MM.1S (cell line): Measurements from ENCODE around the gene TMPRSS15.

Experiments used
- DNase-seq: peaks from one replicate; pipeline ENCODE4 v3.0.0-alpha.2; 2015
- H2AFZ ChIP-seq: fragments of 300-600 bp; sonication (generic); 2 replicates; pipeline ENCODE4 v1.6.0; 2016; ENCODE audit warnings: antibody characterized with exemption, low read length
- H3F3A ChIP-seq: fragments of 300-600 bp; sonication (generic); 2 replicates; pipeline ENCODE4 v1.6.1; 2016; ENCODE audit warnings: mild to moderate bottlenecking, antibody characterized with exemption, low read length, moderate library complexity, mixed read lengths; ENCODE audit not compliant: insufficient read depth
- H3K27ac ChIP-seq: fragments of 300-600 bp; sonication (generic); 2 replicates; pipeline ENCODE4 v1.5.1; 2016; ENCODE audit warnings: mild to moderate bottlenecking, low read length
- H3K27me3 ChIP-seq: fragments of 300-600 bp; sonication (generic); replicated peaks from 2 replicates; pipeline ENCODE4 v1.6.0; 2016; ENCODE audit warnings: low read length; ENCODE audit not compliant: insufficient read depth
- H3K36me3 ChIP-seq: fragments of 300-600 bp; sonication (generic); replicated peaks from 2 replicates; pipeline ENCODE4 v1.6.1; 2016; ENCODE audit warnings: mild to moderate bottlenecking, low read length, mixed read lengths; ENCODE audit not compliant: insufficient read depth
- H3K4me1 ChIP-seq: fragments of 300-600 bp; sonication (generic); 2 replicates; pipeline ENCODE4 v1.6.1; 2016; ENCODE audit warnings: low read length, mixed read lengths
- H3K4me2 ChIP-seq: fragments of 300-600 bp; sonication (generic); 2 replicates; pipeline ENCODE4 v1.6.0; 2016; ENCODE audit warnings: low read depth, low read length
- H3K4me3 ChIP-seq: fragments of 300-600 bp; sonication (generic); 2 replicates; pipeline ENCODE4 v1.5.1; 2016; ENCODE audit warnings: low read length, mixed read lengths
- H3K79me2 ChIP-seq: fragments of 300-600 bp; sonication (generic); 2 replicates; pipeline ENCODE4 v1.6.1; 2016; ENCODE audit warnings: mixed run types, low read length, mixed read lengths
- H3K9ac ChIP-seq: fragments of 300-600 bp; sonication (generic); 2 replicates; pipeline ENCODE4 v1.6.1; 2016; ENCODE audit warnings: low read length, mixed read lengths
- H3K9me2 ChIP-seq: fragments of 300-600 bp; sonication (generic); replicated peaks from 2 replicates; pipeline ENCODE4 v1.6.1; 2016; ENCODE audit warnings: mild to moderate bottlenecking, low read length, mixed read lengths; ENCODE audit not compliant: insufficient read depth
- H3K9me3 ChIP-seq: fragments of 300-600 bp; sonication (generic); replicated peaks from 2 replicates; pipeline ENCODE4 v1.6.1; 2016; ENCODE audit warnings: mild to moderate bottlenecking, low read length, mixed read lengths; ENCODE audit not compliant: insufficient read depth
- H4K20me1 ChIP-seq: fragments of 300-600 bp; sonication (generic); 2 replicates; pipeline ENCODE4 v1.6.1; 2016; ENCODE audit warnings: mild to moderate bottlenecking, low read length, moderate library complexity, mixed read lengths; ENCODE audit not compliant: insufficient read depth
- EZH2 ChIP-seq: fragments of 300-600 bp; sonication (generic); optimal IDR thresholded peaks from 2 replicates; pipeline ENCODE3; 2017; ENCODE audit warnings: low read depth, mild to moderate bottlenecking, antibody characterized with exemption, low read length, mixed read lengths
- EZH2phosphoT487 ChIP-seq: fragments of 300-600 bp; sonication (generic); IDR thresholded peaks from 2 replicates; pipeline ENCODE4 v1.6.1; 2018; ENCODE audit warnings: antibody characterized with exemption, low read length
- TF ChIP-seq, protein P1 (sequence below): fragments of 300-600 bp; sonication (generic); IDR thresholded peaks from 2 replicates; pipeline ENCODE4 v1.5.1; 2016; ENCODE audit warnings: antibody characterized with exemption, low read length, mixed read lengths

The TMPRSS15 gene

DNA sequence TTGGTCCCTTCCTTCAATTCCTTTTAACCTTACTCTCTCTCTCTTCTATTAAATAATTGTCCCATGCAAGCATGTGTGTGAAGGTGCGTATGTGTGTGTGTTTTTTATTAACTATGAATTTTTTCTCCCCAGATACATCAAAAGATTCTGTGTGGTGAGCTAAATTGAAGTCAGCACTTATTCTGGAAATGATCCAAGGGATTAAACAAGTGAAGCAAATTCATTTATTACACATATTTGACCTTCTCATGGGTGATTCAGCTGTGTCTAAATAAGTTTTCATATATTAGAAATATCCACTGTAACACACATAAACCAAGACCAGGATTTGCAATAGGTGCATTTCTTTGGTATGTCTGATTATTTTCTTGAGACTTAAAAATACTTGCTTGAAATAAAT lies 134.7 kb downstream of the TMPRSS15 start:
- H3K9me2 ChIP-seq = no peaks in the 10 kb centered on the region
- H3K27ac ChIP-seq = no peak overlapping the region
- H3K4me2 ChIP-seq = no peak overlapping the region
- peaks cover 6% of the 10 kb centered on the region for H3F3A ChIP-seq
- no peaks in the 10 kb centered on the region for H4K20me1 ChIP-seq
- H3K4me1 ChIP-seq = peaks cover 10% of the 10 kb centered on the region
- H2AFZ ChIP-seq = no peak overlapping the region
- H3K9ac ChIP-seq = no peak overlapping the region
- TF ChIP-seq, protein P1, sequence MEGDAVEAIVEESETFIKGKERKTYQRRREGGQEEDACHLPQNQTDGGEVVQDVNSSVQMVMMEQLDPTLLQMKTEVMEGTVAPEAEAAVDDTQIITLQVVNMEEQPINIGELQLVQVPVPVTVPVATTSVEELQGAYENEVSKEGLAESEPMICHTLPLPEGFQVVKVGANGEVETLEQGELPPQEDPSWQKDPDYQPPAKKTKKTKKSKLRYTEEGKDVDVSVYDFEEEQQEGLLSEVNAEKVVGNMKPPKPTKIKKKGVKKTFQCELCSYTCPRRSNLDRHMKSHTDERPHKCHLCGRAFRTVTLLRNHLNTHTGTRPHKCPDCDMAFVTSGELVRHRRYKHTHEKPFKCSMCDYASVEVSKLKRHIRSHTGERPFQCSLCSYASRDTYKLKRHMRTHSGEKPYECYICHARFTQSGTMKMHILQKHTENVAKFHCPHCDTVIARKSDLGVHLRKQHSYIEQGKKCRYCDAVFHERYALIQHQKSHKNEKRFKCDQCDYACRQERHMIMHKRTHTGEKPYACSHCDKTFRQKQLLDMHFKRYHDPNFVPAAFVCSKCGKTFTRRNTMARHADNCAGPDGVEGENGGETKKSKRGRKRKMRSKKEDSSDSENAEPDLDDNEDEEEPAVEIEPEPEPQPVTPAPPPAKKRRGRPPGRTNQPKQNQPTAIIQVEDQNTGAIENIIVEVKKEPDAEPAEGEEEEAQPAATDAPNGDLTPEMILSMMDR = no peak
- TF ChIP-seq EZH2 (no peak), EZH2phosphoT487 (no peak)
- peaks cover 12% of the 10 kb centered on the region for H3K79me2 ChIP-seq
- no peak for DNase-seq
- H3K27me3 ChIP-seq = no peaks in the 10 kb centered on the region
- no peaks in the 10 kb centered on the region for H3K36me3 ChIP-seq
- no peak overlapping the region for H3K4me3 ChIP-seq
- H3K9me3 ChIP-seq = no peaks in the 10 kb centered on the region

DNA sequence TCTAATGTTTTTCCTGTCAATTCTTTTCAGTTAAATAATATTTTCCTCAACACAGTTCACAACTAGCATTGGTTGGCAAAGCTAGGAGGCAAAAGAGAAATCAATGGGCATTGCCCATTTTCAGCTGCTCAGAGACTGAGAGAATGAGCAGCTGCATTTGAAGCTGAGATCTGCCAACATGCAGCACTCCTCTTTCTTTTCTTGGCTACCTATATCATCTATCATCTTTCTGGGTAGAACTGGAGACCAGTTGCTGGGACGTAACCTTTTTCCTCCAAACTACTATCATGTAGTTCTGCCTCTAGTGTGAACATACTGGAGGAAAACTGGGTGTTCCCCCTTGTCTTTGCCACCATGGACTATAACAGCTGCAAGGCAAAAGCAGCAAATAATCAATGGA lies 136.1 kb downstream of the TMPRSS15 start:
- Histone ChIP-seq H3F3A (no peaks in the 10 kb centered on the region), H3K9me3 (no peaks in the 10 kb centered on the region), H3K79me2 (no peaks in the 10 kb centered on the region), H3K27me3 (no peaks in the 10 kb centered on the region), H3K4me3 (no peak overlapping the region), H2AFZ (no peak overlapping the region), H3K27ac (no peak overlapping the region), H3K4me1 (no peaks in the 10 kb centered on the region), H4K20me1 (no peaks in the 10 kb centered on the region), H3K9ac (no peak overlapping the region), H3K4me2 (no peak overlapping the region), H3K9me2 (no peaks in the 10 kb centered on the region), H3K36me3 (no peaks in the 10 kb centered on the region)
- TF ChIP-seq, protein P1 = no peak
- TF ChIP-seq EZH2phosphoT487 (no peak), EZH2 (no peak)
- DNase-seq = no peak

DNA sequence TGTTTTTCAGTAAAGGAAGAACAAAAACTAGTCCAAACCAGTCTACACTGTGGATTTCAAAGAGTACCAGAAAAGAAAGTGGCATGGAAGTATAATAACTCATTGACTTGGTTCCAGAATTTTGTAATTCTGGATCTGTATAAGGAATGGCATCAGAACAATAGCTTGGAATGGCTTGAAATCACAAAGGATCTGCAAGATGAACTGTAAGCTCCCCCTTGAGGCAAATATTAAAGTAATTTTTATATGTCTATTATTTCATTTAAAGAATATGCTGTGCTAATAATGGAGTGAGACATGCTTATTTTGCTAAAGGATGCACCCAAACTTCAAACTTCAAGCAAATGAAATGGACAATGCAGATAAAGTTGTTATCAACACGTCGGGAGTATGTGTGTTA lies 137.6 kb downstream of the TMPRSS15 start:
- no peaks in the 10 kb centered on the region for H3F3A ChIP-seq
- no peaks in the 10 kb centered on the region for H3K9me2 ChIP-seq
- no peaks in the 10 kb centered on the region for H4K20me1 ChIP-seq

More for the DNA sequence above, 137.6 kb downstream of the TMPRSS15 start:
- no peaks in the 10 kb centered on the region for H3K79me2 ChIP-seq
- no peak for DNase-seq
- H3K4me1 ChIP-seq = no peaks in the 10 kb centered on the region
- no peak overlapping the region for H3K4me2 ChIP-seq
- no peaks in the 10 kb centered on the region for H3K27me3 ChIP-seq
- H3K4me3 ChIP-seq = no peak overlapping the region
- no peaks in the 10 kb centered on the region for H3K36me3 ChIP-seq
- no peak overlapping the region for H3K9ac ChIP-seq
- H3K9me3 ChIP-seq = no peaks in the 10 kb centered on the region
- H2AFZ ChIP-seq = no peak overlapping the region
- no peak for TF ChIP-seq EZH2phosphoT487
- TF ChIP-seq, protein P1 = no peak
- TF ChIP-seq EZH2 = no peak
- no peak overlapping the region for H3K27ac ChIP-seq
